BE2C (cell line): ENCODE results near the gene NPTXR.

ENCODE experiments used
- DNase-seq: peaks from one replicate; pipeline ENCODE4 v3.0.0-alpha.2; 2020
- H3K27me3 ChIP-seq: fragments of 250-450 bp; sonication (Bioruptor Pico); 2 replicates; pipeline ENCODE4 v1.5.1; 2020; ENCODE audit warnings: mild to moderate bottlenecking
- H3K36me3 ChIP-seq: fragments of 250-450 bp; sonication (Bioruptor Pico); 2 replicates; pipeline ENCODE4 v1.5.1; 2020; ENCODE audit warnings: mild to moderate bottlenecking
- H3K4me1 ChIP-seq: fragments of 250-450 bp; sonication (Bioruptor Pico); 2 replicates; pipeline ENCODE4 v1.5.1; 2020
- H3K4me3 ChIP-seq: 2 replicates; pipeline ENCODE4 v1.5.1; 2011; ENCODE audit warnings: low read depth, low read length
- H3K9me3 ChIP-seq: fragments of 250-450 bp; sonication (Bioruptor Pico); 2 replicates; pipeline ENCODE4 v1.5.1; 2020
- TF ChIP-seq, protein P1 (sequence below): IDR thresholded peaks from 2 replicates; pipeline ENCODE4 v1.5.1; 2012; ENCODE audit warnings: mild to moderate bottlenecking, low read depth, low read length

NPTXR gene

DNA sequence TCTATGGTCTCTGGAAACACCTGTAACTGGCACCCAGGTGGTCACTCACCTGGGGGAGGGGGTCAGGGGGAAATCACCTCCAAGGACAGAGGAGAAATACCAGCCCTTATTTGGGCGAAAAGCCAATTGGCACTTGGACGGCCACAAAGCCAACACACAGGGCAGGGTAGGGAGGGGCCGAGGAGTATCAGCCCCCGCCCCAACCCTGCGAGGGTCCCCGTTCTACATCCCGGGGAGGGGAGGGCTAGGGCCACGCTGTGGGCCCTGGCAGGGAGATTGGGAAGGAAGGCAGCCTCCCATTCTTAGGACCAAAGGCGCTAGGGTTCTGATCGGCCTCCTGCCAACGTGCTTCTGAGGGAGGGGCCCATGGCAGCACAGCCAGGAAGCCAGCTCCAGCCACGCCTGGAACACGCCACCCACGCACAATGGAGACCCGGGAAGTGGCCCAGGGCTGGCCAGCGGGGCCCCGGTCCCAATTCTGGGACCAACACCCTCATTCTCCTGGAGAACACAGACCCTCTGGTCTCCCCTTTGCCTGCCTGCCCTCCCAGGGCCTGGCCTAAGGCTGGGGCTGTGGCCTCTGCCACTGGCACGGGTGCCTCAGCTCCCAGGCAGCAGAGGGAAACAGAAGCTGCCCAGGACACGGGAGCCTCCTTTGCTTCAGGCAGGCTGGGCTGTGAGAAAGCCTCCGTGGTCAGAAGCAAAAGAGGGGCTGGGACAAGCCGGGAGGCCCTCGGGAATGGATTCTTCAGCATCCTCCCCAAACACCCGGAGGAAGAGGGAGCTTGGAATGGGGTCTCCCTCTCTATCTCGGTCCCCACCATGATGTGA, 20.7 kb upstream of the NPTXR start:
- H3K36me3 ChIP-seq = peaks cover 50% of the 10 kb centered on the region
- TF ChIP-seq, protein P1, sequence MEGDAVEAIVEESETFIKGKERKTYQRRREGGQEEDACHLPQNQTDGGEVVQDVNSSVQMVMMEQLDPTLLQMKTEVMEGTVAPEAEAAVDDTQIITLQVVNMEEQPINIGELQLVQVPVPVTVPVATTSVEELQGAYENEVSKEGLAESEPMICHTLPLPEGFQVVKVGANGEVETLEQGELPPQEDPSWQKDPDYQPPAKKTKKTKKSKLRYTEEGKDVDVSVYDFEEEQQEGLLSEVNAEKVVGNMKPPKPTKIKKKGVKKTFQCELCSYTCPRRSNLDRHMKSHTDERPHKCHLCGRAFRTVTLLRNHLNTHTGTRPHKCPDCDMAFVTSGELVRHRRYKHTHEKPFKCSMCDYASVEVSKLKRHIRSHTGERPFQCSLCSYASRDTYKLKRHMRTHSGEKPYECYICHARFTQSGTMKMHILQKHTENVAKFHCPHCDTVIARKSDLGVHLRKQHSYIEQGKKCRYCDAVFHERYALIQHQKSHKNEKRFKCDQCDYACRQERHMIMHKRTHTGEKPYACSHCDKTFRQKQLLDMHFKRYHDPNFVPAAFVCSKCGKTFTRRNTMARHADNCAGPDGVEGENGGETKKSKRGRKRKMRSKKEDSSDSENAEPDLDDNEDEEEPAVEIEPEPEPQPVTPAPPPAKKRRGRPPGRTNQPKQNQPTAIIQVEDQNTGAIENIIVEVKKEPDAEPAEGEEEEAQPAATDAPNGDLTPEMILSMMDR = no peak
- H3K4me3 ChIP-seq = no peak overlapping the region
- no peaks in the 10 kb centered on the region for H3K27me3 ChIP-seq
- H3K4me1 ChIP-seq = peaks cover 52% of the 10 kb centered on the region
- H3K9me3 ChIP-seq = no peaks in the 10 kb centered on the region
- DNase-seq = peak; percentile 54

DNA sequence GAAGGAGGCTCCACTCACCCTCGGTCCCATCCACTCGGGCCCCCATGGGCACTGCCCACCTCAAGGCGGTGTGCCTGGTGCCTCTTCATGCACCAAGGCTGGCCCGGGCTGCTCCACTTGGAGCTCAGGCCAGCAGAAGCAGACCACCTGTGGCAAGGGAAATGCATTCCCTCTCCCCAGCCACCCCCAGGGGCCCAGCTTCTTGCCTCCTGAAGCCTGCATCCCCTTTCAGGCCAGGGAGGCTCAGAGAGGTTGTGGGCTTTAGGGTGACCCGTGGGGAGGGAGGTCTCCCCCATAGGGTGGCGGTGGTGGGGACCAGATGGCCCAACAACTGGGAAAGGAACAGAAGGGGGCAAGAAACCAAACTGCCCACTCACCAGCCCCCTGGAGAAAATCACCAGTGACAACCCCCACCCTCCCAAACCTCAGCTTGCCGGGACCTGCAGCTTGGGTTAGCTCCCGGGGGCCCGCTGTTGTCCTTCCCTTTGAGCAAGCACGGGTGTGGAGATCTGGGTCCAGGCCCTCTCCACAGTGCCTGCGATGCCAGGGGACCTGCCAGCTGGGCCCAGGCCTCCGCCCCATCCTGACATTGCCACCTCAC, 19.8 kb upstream of the NPTXR start:
- Histone ChIP-seq H3K36me3 (peaks cover 42% of the 10 kb centered on the region), H3K9me3 (no peaks in the 10 kb centered on the region), H3K4me3 (no peak overlapping the region), H3K4me1 (peaks cover 44% of the 10 kb centered on the region), H3K27me3 (no peaks in the 10 kb centered on the region)
- no peak for DNase-seq
- TF ChIP-seq, protein P1 = no peak

DNA sequence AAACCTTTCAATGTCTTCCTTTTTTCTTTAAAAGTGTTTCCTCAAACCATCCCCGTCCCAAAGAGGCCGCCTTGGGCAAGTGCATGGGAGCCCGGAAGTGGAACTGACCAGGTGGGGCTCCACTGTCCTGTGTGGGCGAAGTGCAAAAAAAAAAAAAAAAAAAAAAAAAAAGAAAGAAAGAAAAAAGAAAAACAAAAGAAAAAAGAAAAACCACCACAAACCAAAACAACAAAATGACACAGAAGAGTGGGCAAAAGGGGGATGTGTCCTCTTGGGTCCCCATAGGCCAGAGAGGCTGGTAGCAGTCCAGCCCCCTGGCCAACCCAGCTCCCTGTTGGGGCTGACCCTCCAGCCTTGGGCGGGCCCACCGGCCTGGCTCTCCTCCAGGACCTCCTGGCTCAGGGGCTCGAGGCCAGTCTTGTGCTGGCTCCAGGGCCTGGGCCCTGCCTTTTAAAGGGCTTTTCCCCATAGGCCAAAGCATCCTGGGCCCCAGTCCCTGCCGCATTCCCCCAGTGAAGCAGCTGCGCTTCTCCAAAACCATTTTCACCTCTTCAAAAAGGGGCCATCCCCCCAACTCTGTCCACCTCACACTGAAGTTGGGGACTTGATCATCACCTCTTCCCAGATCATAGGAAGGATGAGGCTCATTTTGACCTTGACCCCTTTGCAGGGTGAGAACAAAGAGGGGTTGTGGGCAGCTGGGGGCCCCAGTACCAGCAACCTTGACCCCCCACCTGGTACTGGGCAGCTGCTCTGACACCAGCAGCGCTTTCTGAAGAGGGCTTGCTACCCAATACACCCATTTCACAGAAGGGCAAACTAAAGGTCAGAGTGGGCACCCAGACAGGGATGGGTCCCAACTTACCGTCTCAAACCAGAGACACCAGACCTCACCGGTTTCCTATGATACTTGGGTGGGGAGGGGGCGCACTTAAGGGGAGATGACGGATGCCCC, 18.8 kb upstream of the NPTXR start:
- Histone ChIP-seq H3K9me3 (no peaks in the 10 kb centered on the region), H3K27me3 (no peaks in the 10 kb centered on the region), H3K4me1 (peaks cover 35% of the 10 kb centered on the region), H3K4me3 (no peak overlapping the region), H3K36me3 (peaks cover 32% of the 10 kb centered on the region)
- peak; percentile 77 for DNase-seq
- TF ChIP-seq, protein P1 = no peak

DNA sequence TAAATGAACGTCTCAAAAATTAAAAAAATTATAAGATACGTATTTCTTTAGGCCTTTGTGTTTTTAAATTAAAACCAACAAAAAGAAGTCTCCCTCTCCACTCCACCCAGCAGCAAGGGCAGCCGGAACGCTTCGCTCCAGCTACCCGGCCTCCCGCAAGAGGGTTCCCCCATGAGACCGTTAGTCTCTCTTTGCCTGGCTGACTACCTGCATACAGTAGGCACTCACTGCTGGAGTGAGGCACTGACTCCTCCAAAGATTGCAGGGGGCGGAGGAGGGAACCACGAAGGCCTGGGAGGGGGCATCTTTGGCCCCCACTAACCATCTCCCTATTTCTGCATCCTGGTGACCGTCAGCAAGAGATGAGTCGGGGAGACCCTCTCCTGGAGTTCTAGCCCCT, 18.1 kb upstream of the NPTXR start:
- peaks cover 30% of the 10 kb centered on the region for H3K4me1 ChIP-seq

DNA sequence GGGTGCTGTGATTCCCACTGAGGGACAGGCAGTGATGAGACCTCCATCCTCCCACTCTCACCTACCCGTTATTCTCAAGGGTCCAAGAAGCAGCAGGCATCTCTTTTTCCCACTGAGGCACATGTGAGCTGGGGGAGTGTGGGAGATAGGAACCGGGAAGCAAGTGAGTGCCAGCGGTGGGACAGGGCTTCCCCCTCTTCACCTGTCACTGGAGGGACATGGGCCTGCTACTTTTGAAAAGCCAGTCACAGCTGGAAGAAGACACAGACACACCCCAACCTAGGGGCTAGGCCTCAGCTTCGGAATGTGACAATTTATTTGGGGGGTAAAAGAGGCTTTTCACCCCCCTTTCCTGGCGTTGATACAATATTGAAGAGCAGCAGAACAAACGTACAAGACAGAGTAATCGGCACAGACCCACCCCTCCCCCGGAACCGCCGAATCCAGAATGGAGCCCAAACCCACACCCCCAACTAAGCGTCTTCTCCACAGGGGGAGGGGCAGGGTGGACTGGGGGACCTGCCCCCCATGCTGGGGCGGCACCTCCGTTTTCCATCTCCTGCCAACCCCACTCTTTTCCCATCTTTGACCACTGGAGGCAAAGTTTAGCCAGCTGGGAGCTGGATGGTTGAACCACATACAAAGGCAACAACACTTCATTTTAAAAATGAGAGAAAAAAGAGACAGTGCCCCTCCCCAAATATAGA, 17.5 kb upstream of the NPTXR start:
- H3K27me3 ChIP-seq = no peaks in the 10 kb centered on the region
- no peaks in the 10 kb centered on the region for H3K9me3 ChIP-seq
- H3K4me3 ChIP-seq = no peak overlapping the region
- no peak for DNase-seq
- H3K4me1 ChIP-seq = peaks cover 30% of the 10 kb centered on the region
- TF ChIP-seq, protein P1 = peak; percentile 24; the same call in 1 of the 2 replicates
- peaks cover 23% of the 10 kb centered on the region for H3K36me3 ChIP-seq

More for the DNA sequence above, 18.1 kb upstream of the NPTXR start:
- H3K36me3 ChIP-seq = peaks cover 28% of the 10 kb centered on the region
- no peak for DNase-seq
- H3K9me3 ChIP-seq = no peaks in the 10 kb centered on the region
- H3K4me3 ChIP-seq = no peak overlapping the region
- TF ChIP-seq, protein P1 = no peak
- no peaks in the 10 kb centered on the region for H3K27me3 ChIP-seq
